Neural progenitor cell (in vitro differentiated cells): ENCODE measurements around the gene AP2S1.

Experiments used
- EZH2phosphoT487 ChIP-seq: fragments of 200-600 bp; sonication (generic); IDR thresholded peaks from 2 replicates; pipeline ENCODE4 v1.6.1; 2017; ENCODE audit warnings: antibody characterized with exemption
- TF ChIP-seq, protein P1 (sequence below): fragments of 200-600 bp; sonication (generic); IDR thresholded peaks from 2 replicates; pipeline ENCODE4 v1.5.1; 2017; ENCODE audit warnings: antibody characterized with exemption, mild to moderate bottlenecking

DNA sequence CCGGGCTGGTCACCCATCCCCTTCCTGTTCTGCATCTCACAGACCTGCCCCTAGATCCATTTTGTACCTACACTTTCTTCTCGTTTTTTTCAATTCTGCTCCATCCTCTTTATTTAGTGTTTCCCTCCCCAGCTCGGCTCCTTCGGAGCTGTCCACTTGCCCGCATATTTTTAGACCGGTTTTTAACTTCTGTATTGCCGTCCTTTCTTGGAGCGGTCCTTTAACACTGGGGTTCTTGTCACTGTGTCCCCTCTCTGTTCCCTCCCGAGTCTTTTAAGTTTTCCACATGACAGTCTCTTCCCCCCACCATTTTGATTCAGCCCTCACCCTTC is 11.8 kb upstream of the AP2S1 start:
- TF ChIP-seq EZH2phosphoT487, result no peak
- TF ChIP-seq, protein P1, sequence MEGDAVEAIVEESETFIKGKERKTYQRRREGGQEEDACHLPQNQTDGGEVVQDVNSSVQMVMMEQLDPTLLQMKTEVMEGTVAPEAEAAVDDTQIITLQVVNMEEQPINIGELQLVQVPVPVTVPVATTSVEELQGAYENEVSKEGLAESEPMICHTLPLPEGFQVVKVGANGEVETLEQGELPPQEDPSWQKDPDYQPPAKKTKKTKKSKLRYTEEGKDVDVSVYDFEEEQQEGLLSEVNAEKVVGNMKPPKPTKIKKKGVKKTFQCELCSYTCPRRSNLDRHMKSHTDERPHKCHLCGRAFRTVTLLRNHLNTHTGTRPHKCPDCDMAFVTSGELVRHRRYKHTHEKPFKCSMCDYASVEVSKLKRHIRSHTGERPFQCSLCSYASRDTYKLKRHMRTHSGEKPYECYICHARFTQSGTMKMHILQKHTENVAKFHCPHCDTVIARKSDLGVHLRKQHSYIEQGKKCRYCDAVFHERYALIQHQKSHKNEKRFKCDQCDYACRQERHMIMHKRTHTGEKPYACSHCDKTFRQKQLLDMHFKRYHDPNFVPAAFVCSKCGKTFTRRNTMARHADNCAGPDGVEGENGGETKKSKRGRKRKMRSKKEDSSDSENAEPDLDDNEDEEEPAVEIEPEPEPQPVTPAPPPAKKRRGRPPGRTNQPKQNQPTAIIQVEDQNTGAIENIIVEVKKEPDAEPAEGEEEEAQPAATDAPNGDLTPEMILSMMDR, result no peak
